ENCODE measurements around the gene ACTMAP.
"Not testable (repeated sequence)": the region's sequence is repeated elsewhere in the genome, so short reads cannot be mapped to it uniquely, and the experiment has no call there.

ACTMAP gene

DNA sequence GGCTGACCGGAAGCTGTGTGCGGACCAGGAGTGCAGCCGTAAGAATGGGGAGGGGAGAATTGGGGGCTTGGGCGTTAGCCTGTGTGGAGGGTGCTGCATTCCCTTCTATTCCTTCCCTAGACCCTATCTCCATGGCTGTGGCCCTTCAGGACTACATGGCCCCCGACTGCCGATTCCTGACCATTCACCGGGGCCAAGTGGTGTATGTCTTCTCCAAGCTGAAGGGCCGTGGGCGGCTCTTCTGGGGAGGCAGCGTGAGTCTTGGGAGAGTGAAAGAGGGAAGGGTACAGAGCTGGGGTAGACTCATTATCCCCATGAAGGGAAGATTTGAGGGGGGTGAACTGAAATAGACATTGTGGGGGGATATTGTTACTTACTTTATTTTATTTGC, 25.4 kb upstream of the ACTMAP start:
- no peak for DNase-seq

GRCh38 chr19:40774916-40775631, 24.8 kb upstream of the ACTMAP start, which contains the start of gene MIA:
Gene MIA (plus strand): TSS chr19:40775521. CDS start chr19:40775543, 22 bp downstream.
- DNase-seq: no peak

- not testable (repeated sequence) for DNase-seq
These were observed 21.0 kb upstream of the ACTMAP start for GRCh38 chr19:40771101-40771862.

GRCh38 chr19:40768869-40769268, 18.6 kb upstream of the ACTMAP start:
- no peak for DNase-seq

DNA sequence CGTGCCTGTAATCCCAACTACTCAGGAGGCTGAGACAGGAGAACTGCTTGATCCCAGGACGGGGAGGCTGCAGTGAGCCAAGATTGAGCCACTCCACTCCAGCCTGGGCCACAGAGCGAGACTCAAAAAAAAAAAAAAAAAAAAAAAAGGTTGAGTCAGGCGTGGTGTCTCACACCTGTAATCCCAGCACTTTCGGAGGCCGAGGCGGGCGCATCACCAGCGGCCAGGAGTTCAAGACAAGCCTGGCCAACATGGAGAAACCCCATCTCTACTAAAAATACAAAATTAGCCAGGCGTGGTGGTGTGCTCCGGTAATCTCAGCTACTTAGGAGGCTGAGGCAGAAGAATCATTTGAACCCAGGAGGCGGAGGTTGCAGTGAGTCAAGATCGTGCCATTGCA, 16.1 kb upstream of the ACTMAP start:
- not testable (repeated sequence) for DNase-seq

- DNase-seq: no peak
These were observed 13.7 kb upstream of the ACTMAP start for GRCh38 chr19:40763963-40764362.

- DNase-seq: no peak
These were observed 13.2 kb upstream of the ACTMAP start for GRCh38 chr19:40763526-40763925.

DNA sequence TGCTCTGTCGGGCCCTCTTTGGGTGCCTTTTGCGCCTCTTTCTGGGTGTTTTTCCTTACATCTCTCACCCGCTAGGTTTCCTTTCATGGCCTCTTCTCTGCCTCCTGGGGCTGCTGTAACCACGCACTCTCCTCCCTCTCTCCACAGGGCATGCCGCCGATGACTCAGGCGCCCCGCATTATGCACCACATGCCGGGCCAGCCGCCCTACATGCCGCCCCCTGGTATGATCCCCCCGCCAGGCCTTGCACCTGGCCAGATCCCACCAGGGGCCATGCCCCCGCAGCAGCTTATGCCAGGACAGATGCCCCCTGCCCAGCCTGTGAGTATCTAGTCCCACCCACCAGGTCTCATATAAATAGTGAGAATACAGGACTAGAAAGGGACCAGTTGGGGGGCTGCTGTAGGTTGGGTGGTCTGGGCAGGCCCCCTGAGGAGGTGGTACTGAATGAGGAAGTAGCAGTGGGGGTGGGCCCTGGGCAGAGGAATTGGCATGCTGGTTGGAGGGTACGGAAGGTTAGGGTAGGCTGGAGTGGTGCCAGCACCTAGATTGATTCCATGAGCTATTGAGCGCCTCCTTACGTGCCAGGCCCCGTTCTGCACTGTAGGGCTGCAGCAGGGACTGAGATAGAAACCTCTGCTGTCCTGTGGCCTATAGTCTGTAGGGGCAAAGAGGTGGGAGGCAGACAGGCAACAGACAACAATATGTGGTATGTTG, 12.6 kb upstream of the ACTMAP start:
- DNase-seq: no peak

GRCh38 chr19:40759352-40759751, 9.1 kb upstream of the ACTMAP start:
- DNase-seq: no peak

- no peak for DNase-seq
These were observed 8.2 kb upstream of the ACTMAP start for GRCh38 chr19:40758491-40758890.

GRCh38 chr19:40756502-40757110, 6.3 kb upstream of the ACTMAP start:
- no peak for DNase-seq

DNA sequence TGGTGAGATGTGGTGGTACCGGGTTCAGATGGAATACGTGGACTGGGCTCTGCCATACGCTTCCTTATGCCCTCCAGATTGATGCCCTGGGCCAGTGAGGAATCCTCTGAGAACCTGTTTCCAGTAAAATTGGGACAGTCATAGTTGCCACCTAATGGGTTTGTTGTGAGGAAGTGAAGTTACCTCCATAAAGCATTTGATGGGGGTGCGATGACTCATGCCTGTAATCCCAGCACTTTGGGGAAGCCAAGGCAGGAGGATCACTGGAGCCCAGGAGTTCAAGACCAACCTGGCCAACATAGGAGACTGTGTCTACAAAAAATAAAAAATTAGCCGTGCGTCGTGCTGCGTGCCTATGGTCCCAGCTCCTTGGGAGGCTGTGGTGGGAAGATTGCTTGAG, 5.5 kb upstream of the ACTMAP start:
- no peak for DNase-seq

DNA sequence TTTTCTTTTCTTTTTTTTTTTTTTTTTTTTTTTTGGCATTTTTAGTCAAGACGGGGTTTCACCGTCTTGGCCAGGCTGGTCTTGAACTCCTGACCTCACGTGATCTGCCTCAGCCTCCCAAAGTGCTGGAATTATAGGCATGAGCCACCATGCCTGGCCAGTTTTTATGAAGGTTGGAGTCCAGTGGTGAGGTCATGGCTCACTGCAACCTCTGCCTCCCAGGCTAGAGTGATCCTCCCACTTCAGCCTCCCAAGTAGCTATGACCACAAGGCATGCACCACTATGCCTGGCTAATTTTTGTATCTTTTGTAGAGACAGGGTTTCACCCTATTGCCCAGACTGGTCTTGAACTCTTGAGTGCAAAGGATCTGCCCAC, 5.0 kb upstream of the ACTMAP start:
- DNase-seq: no peak

GRCh38 chr19:40754611-40755247, 4.5 kb upstream of the ACTMAP start:
- no peak for DNase-seq

DNA sequence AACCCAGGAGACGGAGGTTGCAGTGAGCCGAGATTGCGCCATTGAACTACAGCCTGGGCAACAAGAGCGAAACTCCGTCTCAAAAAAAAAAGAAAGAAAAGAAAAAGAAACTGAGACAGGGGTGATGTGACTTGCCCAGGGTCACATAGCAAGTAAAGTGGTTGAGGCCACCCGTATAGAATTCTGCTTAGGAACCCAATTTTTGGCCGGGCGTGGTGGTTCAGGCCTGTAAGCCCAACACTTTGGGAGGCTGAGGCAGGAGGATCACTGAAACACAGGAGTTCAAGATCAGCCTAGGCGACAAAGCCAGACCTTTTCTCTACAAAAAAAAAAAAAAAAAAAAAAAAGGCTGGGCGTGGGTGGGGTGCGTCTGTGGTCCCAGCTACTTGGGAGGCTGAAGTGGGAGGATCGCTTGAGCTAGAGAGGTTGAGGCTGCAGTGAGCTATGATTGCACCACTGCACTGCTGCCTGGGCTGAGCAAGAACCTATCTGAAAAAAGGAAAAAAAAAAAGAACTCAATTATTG, 2.0 kb upstream of the ACTMAP start:
- DNase-seq: no peak

GRCh38 chr19:40750874-40751537, 729 bp upstream of the ACTMAP start, which contains the start of gene SNRPA:
Gene SNRPA (plus strand): TSS chr19:40751203. CDS start chr19:40751409, 206 bp downstream.
- DNase-seq: peak; percentile 97

DNA sequence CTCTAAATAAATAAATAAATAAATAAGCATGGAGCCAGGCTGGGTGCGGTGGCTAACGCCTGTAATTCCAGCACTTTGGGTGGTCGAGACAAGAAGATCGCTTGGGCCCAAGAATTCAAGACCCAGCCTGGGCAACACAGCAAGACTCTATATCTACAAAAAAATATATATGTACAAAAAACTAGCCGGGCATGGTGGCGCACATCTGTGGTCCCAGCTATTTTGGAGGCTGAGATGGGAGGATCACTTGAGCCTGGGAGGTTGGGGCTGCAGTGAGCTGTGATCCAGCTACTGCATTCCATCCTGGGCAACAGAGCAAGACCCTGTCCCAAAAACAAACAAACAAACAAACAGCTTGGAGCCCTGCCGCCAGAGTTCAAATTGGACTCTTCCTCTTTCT, 2.7 kb downstream of the ACTMAP start:
- no peak for DNase-seq

GRCh38 chr19:40745402-40745780, 4.9 kb downstream of the ACTMAP start:
- no peak for DNase-seq

- DNase-seq: no peak
These were observed 5.5 kb downstream of the ACTMAP start for GRCh38 chr19:40744554-40745401.

DNA sequence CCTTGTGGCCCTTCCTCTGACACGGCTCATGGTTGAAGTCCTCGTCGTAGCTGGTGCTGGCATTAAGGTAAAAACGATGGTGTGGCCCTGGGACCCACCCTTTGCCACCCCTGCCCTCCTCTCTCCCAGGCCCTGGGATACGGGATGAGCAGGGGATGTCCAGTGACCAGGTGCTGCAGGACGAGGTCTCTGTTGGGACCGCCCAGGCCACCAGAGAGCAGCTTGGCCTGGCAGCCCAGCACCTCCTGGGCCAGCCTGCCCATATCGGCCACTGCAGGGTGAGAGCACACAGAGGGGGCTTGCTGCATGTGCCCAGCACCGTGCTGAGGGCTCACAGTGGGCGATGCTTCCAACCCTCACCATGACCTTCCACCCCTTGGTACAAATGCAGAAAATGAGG, 6.4 kb downstream of the ACTMAP start:
- no peak for DNase-seq

GRCh38 chr19:40742886-40743285, 7.4 kb downstream of the ACTMAP start:
- no peak for DNase-seq

Measured in DMS79 treated with DMSO at 0.1 percent for 48 hours (cell line).